T-cell (primary cell): Measurements from ENCODE around the gene STK11IP. TPM values are rescaled to one million over a fixed set of nuclear protein-coding genes. Genes with fewer than 3 reads are reported as not detected.

Experiments
- ATAC-seq, 4 experiments: fragments of 200-7000 bp in 3 of 4; fragments of 150-1000 bp in 1 of 4; cut with Tn5 transposase; replicated peaks in 1 of 4; 1 replicate in 3 of 4; 2 replicates in 1 of 4; pipeline ENCODE4 v1.10.0; 2021; ENCODE audit warnings: moderate library complexity in 3 of 4, mild to moderate bottlenecking in 2 of 4, moderate number of reproducible peaks in 1 of 4
- CTCF ChIA-PET, 2 donors: fragments of 300-600 bp; sonication (Branson Sonifier 250); formaldehyde crosslinking; loops; one replicate each; lab custom pipeline; 2022; ENCODE audit warnings: antibody characterized with exemption in 2 of 2; lab: Charles Lee
- POLR2A ChIA-PET, 2 donors: fragments of 300-600 bp; sonication (Branson Sonifier 250); formaldehyde crosslinking; loops; one replicate each; lab custom pipeline; 2022; ENCODE audit warnings: antibody characterized with exemption in 2 of 2; lab: Charles Lee
- DNase-seq, 35 experiments: peaks; one replicate each; pipeline versions ENCODE4 v3.0.0 to v3.0.0-alpha.2; 2013 to 2023
- H3K27ac ChIP-seq: one replicate; pipeline ENCODE4 v1.5.1; 2013; ENCODE audit warnings: low read length
- H3K27me3 ChIP-seq, 2 experiments: replicated peaks in 1 of 2; 1 replicate in 1 of 2; 2 replicates in 1 of 2; pipeline versions ENCODE4 v1.6.1 to v1.7.0; 2013; ENCODE audit warnings: low read length in 1 of 2, mixed read lengths in 1 of 2; ENCODE audit not compliant: control insufficient read depth in 2 of 2, insufficient read depth in 2 of 2; ENCODE audit errors: extremely low read depth in 1 of 2
- H3K36me3 ChIP-seq, 2 donors: 1 replicate in 1 of 2; 2 replicates in 1 of 2; pipeline versions ENCODE4 v1.6.1 to v1.7.0; 2013; ENCODE audit warnings: low read length in 1 of 2; ENCODE audit not compliant: control insufficient read depth in 2 of 2, insufficient read depth in 1 of 2; ENCODE audit errors: extremely low read depth in 1 of 2
- H3K4me1 ChIP-seq, 2 experiments: 1 replicate in 1 of 2; 2 replicates in 1 of 2; pipeline versions ENCODE4 v1.6.1 to v1.7.0; 2013; ENCODE audit warnings: low read length in 2 of 2, mixed read lengths in 1 of 2; ENCODE audit not compliant: insufficient read depth in 2 of 2, control insufficient read depth in 1 of 2; ENCODE audit errors: extremely low read depth in 1 of 2
- H3K4me3 ChIP-seq, 2 donors: 1 replicate in 1 of 2; 2 replicates in 1 of 2; pipeline versions ENCODE4 v1.5.1 to v1.7.0; 2013; ENCODE audit warnings: mild to moderate bottlenecking in 2 of 2, low read length in 1 of 2, moderate library complexity in 1 of 2; ENCODE audit not compliant: control insufficient read depth in 1 of 2; ENCODE audit errors: extremely low read depth in 1 of 2
- H3K9me3 ChIP-seq: 2 replicates; pipeline ENCODE4 v1.7.0; 2013
- H3K27ac Mint-ChIP-seq, 2 donors: one replicate each; pipeline ENCODE4 v1.8.0; 2020 to 2021; ENCODE audit warnings: mild to moderate bottlenecking in 2 of 2, mixed read lengths in 2 of 2
- H3K27me3 Mint-ChIP-seq, 2 donors: one replicate each; pipeline ENCODE4 v1.8.0; 2021 to 2022; ENCODE audit warnings: mixed read lengths in 2 of 2
- H3K36me3 Mint-ChIP-seq: one replicate; pipeline ENCODE4 v1.8.0; 2021; ENCODE audit warnings: mixed read lengths
- H3K4me1 Mint-ChIP-seq, 3 donors: one replicate each; pipeline ENCODE4 v1.8.0; 2020 to 2022; ENCODE audit warnings: mixed read lengths in 3 of 3, mild to moderate bottlenecking in 1 of 3
- H3K4me3 Mint-ChIP-seq, 3 donors: one replicate each; pipeline ENCODE4 v1.8.0; 2020 to 2022; ENCODE audit warnings: mild to moderate bottlenecking in 3 of 3, mixed read lengths in 3 of 3, moderate library complexity in 3 of 3
- H3K9me3 Mint-ChIP-seq, 3 donors: one replicate each; pipeline ENCODE4 v1.8.0; 2020 to 2022; ENCODE audit warnings: mixed read lengths in 3 of 3
- WGBS: methylation state at CpG from one replicate; pipeline ENCODE4 v1.1.5; 2013; ENCODE audit warnings: missing lambda C conversion rate; ENCODE audit not compliant: insufficient coverage; 5-methylcytosine and 5-hydroxymethylcytosine counted together
- total RNA-seq, 35 experiments: library from RNA in 6 of 35; stranded (reverse) in 6 of 35; fragments of 120-200 nt in 1 of 35; gene quantifications; one replicate each; pipeline versions ENCODE4 v1.2.1 to v1.2.4 and lab custom pipeline; 2013 to 2026

STK11IP gene
- total RNA-seq, 5 donors from 2014 or later (not counting 1 experiment from before 2014, with no cell fraction given): 25.9 to 52.8 (median 49.3) TPM

- no peak for ATAC-seq
- DNase-seq: no peak
- no peaks in the 10 kb centered on the region for H3K9me3 ChIP-seq
- Mint-ChIP-seq H3K4me3 (peak overlapping the region; percentile 58 to 86 (median 70)), H3K27me3 (peaks cover 22 to 50% of the 10 kb centered on the region in 2 donors), H3K4me1 (peaks cover 2 to 6% (median 5%) of the 10 kb centered on the region in 3 donors), H3K36me3 (no peaks in the 10 kb centered on the region), H3K9me3 (no peaks in the 10 kb centered on the region), H3K27ac (no peak overlapping the region)
- 90% methylated on average over 6 of the region's 8 CpGs for WGBS
- no peak overlapping the region for H3K4me3 ChIP-seq
- H3K27ac ChIP-seq: no peak overlapping the region
- ChIA-PET POLR2A (no interaction called here), CTCF (interaction anchor here (0.6 kb wide), 3 partner anchors 15 to 262 kb away, joined by 3 to 4 read pairs (median 3); no protein-coding TSS in a partner anchor)
- peaks cover 3 to 50% of the 10 kb centered on the region in 2 experiments for H3K27me3 ChIP-seq
- peaks cover 2 to 12% of the 10 kb centered on the region in 2 experiments for H3K4me1 ChIP-seq
- H3K36me3 ChIP-seq: no peaks in the 10 kb centered on the region
Observed at GRCh38 chr2:219626540-219626939, 28.9 kb downstream of the STK11IP start.

- DNase-seq: peak in 3 of 35 experiments; percentile 7 to 31 (median 10)
- 5% methylated on average over 84 of the region's 103 CpGs for WGBS
- CTCF ChIA-PET: interaction anchor here in 1 of 2 donors (0.6 kb wide), 1 partner anchor 32 kb away, joined by 3 read pairs; no protein-coding TSS in a partner anchor
Observed at GRCh38 chr2:219627103-219628100, 29.7 kb downstream of the STK11IP start, which contains the start of gene SLC4A3. Gene SLC4A3, plus strand, starts transcription at chr2:219627630. Its CDS starts 363 bp downstream, at chr2:219627993.

GRCh38 chr2:219628235-219628985 is 30.8 kb downstream of the STK11IP start:
- Histone ChIP-seq H3K27me3 (peaks cover 3 to 62% of the 10 kb centered on the region in 2 experiments), H3K27ac (no peak overlapping the region), H3K9me3 (no peaks in the 10 kb centered on the region), H3K36me3 (no peaks in the 10 kb centered on the region), H3K4me1 (peaks cover 2 to 12% of the 10 kb centered on the region in 2 experiments), H3K4me3 (no peak overlapping the region)
- no peaks in the 10 kb centered on the region for H3K9me3 Mint-ChIP-seq
- no peak for ATAC-seq
- peaks cover 2 to 6% (median 5%) of the 10 kb centered on the region in 3 donors for H3K4me1 Mint-ChIP-seq
- peak overlapping the region in 2 of 3 donors; percentile 41 to 44 for H3K4me3 Mint-ChIP-seq
- WGBS: 84% methylated on average over 21 of the region's 26 CpGs
- POLR2A ChIA-PET: no interaction called here
- peaks cover 24 to 49% of the 10 kb centered on the region in 2 donors for H3K27me3 Mint-ChIP-seq
- CTCF ChIA-PET: no interaction called here
- no peaks in the 10 kb centered on the region for H3K36me3 Mint-ChIP-seq
- no peak for DNase-seq
- no peak overlapping the region for H3K27ac Mint-ChIP-seq

More at GRCh38 chr2:219627103-219628100, 29.7 kb downstream of the STK11IP start, which contains the start of gene SLC4A3:
- peak; percentile 59 to 83 (median 61) for ATAC-seq
- peaks cover 2 to 6% (median 5%) of the 10 kb centered on the region in 3 donors for H3K4me1 Mint-ChIP-seq
- no peaks in the 10 kb centered on the region for H3K9me3 ChIP-seq
- no peaks in the 10 kb centered on the region for H3K36me3 Mint-ChIP-seq
- H3K4me3 ChIP-seq: peak within 1 kb of the TSS; percentile 15 to 19
- peaks cover 3 to 58% of the 10 kb centered on the region in 2 experiments for H3K27me3 ChIP-seq
- H3K27ac ChIP-seq: no peak within 1 kb of the TSS
- H3K36me3 ChIP-seq: no peaks in the 10 kb centered on the region
- no peaks in the 10 kb centered on the region for H3K9me3 Mint-ChIP-seq
- POLR2A ChIA-PET: no interaction called here
- peaks cover 2 to 12% of the 10 kb centered on the region in 2 experiments for H3K4me1 ChIP-seq
- peaks cover 24 to 52% of the 10 kb centered on the region in 2 donors for H3K27me3 Mint-ChIP-seq
- no peak within 1 kb of the TSS for H3K27ac Mint-ChIP-seq
- peak within 1 kb of the TSS; percentile 58 to 86 (median 70) for H3K4me3 Mint-ChIP-seq

- ChIA-PET POLR2A (no interaction called here), CTCF (interaction anchor here in 1 of 2 donors (0.6 kb wide), 1 partner anchor 87 kb away, joined by 4 read pairs; no protein-coding TSS in a partner anchor)
- no peak for DNase-seq
- Histone ChIP-seq H3K27ac (no peak overlapping the region), H3K4me3 (no peak overlapping the region), H3K9me3 (no peaks in the 10 kb centered on the region), H3K27me3 (peaks cover 3 to 62% of the 10 kb centered on the region in 2 experiments), H3K36me3 (no peaks in the 10 kb centered on the region), H3K4me1 (peaks cover 2 to 12% of the 10 kb centered on the region in 2 experiments)
- 72% methylated on average over 3 of the region's 16 CpGs for WGBS
- Mint-ChIP-seq H3K4me1 (peaks cover 2 to 6% (median 5%) of the 10 kb centered on the region in 3 donors), H3K4me3 (peak overlapping the region in 1 of 3 donors; percentile 44), H3K9me3 (no peaks in the 10 kb centered on the region), H3K27ac (no peak overlapping the region), H3K36me3 (no peaks in the 10 kb centered on the region), H3K27me3 (peaks cover 23 to 49% of the 10 kb centered on the region in 2 donors)
- ATAC-seq: no peak
Observed at GRCh38 chr2:219628986-219629901, 31.6 kb downstream of the STK11IP start.

GRCh38 chr2:219629976-219630695 is 32.5 kb downstream of the STK11IP start:
- peaks cover 24 to 44% of the 10 kb centered on the region in 2 donors for H3K27me3 Mint-ChIP-seq
- no peaks in the 10 kb centered on the region for H3K36me3 Mint-ChIP-seq
- no peak overlapping the region for H3K27ac ChIP-seq
- H3K27me3 ChIP-seq: peaks cover 3 to 64% of the 10 kb centered on the region in 2 experiments
- no peak for ATAC-seq
- no peaks in the 10 kb centered on the region for H3K9me3 Mint-ChIP-seq
- no peaks in the 10 kb centered on the region for H3K36me3 ChIP-seq
- no peak overlapping the region for H3K4me3 Mint-ChIP-seq
- ChIA-PET POLR2A (no interaction called here), CTCF (interaction anchor here in 1 of 2 donors (0.6 kb wide), 1 partner anchor 239 kb away, joined by 8 read pairs; no protein-coding TSS in a partner anchor)
- no peaks in the 10 kb centered on the region for H3K9me3 ChIP-seq
- no peak overlapping the region for H3K27ac Mint-ChIP-seq
- peaks cover 2 to 6% (median 5%) of the 10 kb centered on the region in 3 donors for H3K4me1 Mint-ChIP-seq
- H3K4me3 ChIP-seq: no peak overlapping the region
- 78% methylated on average over 18 of the region's 20 CpGs for WGBS
- no peak for DNase-seq
- H3K4me1 ChIP-seq: peaks cover 2 to 12% of the 10 kb centered on the region in 2 experiments
